ENCODE measurements around the gene IMMP2L.

Gene IMMP2L

DNA sequence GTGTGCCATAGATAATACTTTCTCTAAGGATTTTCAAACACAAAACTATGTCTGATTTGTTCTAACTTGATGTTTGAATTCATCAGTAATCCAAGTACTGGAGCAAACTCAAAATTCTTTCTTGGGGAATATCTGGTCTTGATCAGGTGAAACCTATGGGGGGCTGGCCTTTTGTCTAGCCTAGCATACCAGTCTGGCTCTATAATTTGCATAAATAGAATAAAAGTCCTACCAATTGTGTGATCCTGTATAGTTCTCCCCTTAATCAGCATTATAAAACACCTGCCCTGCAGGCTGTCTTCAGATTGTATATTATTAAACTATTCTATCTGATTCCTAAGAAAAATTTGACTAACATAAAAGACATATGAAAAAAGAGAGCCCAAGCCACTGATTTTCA lies 705.2 kb downstream of the IMMP2L start:
- no peak for DNase-seq (ENCODE audit: low spot score)

DNA sequence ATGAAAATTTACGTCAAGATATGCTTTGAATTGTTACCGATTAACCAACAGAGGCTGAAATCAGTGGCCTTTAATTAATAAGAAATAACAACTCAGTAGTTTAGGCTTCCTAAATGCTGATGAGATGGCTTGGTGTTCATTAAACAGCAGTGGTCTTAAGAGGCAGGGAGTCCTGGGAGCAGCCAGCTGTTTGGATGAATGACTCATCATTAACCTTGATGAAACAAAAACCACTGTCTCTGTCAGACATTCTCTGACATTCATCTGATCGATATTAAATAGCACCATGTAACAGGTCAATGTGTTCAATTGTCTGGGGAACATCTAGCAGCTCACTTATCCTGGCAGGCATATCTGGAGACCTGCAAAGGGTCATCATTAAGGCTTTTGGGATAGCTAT lies 705.6 kb downstream of the IMMP2L start:
- DNase-seq (ENCODE audit: low spot score), result no peak

DNA sequence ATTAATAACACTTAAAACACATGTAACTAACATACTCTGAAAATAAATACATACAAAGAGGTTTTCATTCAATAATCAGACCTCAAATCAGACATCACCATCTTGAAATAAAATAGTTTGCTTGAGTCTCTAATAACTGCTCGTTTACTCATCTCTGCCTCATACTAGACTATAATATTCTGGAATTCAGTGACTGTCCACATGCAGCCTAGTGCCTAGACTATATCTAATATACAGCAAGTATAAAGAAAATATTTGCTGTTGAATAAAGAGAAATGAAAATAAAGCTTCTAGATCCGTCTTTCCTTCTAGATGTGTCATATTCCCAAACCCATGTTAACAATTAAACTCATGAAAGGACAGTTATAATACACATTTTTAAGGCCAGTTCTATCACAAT lies 707.6 kb downstream of the IMMP2L start:
- no peak for DNase-seq (ENCODE audit: low spot score)

DNA sequence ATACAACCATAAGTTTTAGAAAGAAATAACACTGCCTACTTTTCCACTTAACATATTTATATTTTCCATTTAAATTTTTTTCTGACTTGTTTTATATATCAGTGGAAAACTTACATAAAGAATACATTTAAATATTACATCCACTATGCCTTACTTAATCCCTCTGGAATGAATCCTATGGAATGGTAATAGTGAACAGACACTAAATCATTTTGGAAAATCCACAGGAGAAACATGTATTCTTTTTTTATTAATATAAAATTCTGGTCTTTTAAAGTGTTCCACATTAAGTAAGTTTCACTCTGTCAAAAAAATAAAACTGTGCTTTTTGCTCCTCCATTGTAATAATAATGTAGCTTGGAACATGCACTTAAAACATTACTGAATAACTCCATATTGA lies 708.1 kb downstream of the IMMP2L start:
- no peak for DNase-seq (ENCODE audit: low spot score)

DNA sequence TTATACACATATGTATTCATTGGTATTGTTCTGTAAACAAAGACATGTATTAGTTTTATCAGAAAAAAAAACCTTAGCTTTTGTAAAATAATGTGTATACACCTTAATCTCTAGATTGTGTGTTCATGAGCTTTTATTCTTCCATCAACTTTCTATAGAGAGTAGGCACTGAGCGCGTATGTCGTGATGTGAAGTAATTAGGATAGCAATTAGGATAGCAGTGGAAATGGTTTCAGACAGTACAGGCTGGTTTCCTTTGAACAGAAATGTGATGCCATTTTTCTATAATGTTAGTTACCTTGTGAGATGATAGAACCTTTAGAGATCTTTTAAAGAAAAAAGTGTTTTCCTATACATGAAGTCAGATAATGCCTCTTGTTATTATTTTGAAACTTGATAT lies 709.0 kb downstream of the IMMP2L start:
- DNase-seq (ENCODE audit: low spot score), result no peak

DNA sequence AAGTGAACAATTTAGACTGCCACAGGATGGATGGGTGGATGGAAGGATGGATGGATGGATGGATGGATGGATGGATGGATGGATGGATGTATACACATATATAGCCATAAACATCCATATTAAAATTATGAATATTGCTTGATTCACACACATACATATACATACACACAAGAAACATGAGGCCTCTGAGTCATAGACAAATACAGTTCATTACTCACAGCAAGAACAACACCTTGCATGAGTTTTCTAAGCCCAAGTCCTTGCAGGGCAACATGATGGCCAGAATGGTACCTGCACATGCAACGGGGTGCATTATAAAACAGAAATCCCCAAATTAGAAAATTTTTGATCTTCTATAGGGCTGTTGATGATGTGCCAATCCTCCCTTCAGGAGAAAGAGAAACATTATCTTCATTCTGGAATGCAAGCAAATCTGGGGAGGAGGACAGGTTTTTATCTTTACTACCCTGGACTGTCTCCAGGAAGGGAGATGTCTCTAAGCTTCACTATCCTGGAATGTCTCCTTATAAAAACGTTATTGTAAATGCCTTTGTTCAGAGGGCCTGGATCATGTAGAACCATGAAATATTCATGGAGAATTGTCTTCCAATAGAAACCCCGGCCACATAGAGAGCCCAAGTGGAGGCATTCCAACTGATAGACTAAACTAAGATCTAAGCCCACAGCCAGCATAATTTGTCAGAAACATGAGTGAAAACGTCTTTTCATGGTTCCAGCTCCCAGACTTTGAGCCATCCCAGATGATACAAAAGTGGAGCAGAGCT lies 709.9 kb downstream of the IMMP2L start:
- DNase-seq (ENCODE audit: low spot score), result no peak

DNA sequence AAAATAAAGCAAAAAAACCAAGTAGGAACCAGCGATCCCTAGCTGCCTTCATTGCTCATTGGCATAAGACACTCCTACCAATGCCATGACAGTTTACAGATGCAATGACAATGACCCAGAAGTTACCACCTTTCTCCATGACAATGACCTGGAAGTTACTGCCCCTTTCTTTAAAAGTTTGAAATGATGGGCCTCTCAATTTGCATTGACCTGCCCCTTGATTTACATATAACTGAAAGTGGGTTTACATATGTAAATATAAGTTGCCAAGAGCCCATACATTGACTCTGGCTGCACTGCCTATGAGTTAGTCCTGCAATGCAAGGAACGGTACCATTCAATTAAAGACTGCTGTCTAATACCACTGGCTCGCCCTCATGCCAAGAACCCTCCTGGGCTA lies 712.1 kb downstream of the IMMP2L start:
- DNase-seq (ENCODE audit: low spot score), result no peak

DNA sequence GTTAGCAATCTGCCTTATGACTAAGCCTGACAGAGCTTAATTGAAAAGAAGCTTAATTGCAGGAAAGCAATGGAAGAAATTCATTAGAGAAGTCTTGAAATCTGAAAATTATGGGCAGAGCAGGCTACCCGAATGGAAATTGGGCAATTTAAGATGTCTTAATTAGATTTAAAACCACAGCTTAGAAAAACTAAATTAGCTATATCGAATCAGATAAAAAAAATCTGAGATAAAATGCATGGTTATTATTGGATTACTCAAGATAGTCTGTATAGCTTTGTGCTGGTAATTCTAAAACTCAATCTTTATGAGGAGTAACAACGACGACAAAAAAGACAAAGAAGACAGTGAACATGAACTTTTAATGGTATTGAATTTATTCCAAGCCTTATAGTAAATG lies 719.5 kb downstream of the IMMP2L start:
- DNase-seq (ENCODE audit: low spot score), result no peak

DNA sequence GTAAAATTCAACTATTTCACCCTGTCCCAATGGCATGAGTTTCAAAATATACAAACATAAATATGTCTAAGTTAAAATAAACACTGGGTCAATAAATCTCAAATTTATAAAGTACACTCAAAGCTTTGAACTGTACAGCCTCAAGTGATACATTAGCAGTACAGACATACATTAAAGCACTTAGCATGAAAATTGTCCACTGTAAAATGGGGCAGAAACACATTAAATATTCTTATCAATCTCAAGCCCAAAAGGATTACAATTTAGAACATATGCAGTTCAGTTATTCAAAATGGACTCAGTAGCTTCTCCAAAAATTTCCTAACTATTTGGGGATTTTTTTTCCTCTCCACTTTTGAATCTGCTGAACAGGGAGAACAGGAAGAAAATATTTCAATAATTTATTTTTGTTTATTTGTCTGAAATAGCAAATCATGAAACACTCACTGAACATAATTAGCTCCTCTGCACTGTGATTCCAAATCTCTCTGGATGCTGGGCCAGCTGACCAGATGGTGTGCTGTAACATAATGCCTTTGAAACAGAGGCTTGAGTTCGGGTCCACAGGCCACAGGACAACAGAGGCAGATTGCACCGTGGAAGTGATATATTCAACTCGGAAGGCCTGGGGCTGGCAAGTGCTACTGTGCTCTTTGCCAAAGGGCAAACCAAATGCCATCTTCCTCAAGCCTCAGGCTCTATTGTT lies 720.3 kb downstream of the IMMP2L start:
- no peak for DNase-seq (ENCODE audit: low spot score)

DNA sequence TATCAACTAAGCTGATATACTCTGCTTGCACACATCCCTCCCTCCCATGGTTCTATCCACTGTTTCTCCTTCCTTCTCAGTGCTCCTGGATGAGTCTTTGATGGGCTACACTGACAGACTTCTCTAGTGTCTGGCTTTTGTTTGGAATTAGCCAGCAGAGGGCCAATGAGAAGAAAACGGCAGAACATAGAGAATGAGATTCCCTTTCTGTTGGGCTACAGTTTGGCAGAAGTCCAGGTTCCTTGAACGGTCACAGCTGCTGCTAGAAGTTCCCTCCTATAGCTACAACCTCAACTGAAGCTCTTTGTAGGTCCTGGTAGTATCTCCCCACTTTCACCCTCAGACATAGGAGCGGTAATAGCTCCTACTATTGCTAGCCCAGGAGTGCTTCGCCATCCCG lies 722.4 kb downstream of the IMMP2L start:
- peak; percentile 18 for DNase-seq (ENCODE audit: low spot score)

DNA sequence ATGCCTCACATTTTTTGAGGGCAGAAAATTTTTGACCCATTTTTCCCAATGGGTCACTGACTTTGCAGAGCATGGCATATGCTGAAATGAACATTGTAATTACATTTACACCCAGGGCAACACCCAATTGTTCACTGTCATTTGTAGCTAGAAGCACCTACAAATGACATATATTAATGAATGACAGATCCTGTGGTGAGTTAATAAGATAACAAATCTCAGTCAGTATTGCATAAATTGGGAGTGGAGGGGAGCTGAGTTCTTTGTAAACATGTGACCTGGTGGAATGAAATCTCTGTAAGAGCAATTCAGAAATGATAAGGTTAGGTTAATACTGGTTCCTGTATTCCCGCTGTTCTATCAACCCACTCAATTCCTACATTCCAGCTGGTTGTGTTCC lies 726.4 kb downstream of the IMMP2L start:
- no peak for DNase-seq (ENCODE audit: low spot score)

DNA sequence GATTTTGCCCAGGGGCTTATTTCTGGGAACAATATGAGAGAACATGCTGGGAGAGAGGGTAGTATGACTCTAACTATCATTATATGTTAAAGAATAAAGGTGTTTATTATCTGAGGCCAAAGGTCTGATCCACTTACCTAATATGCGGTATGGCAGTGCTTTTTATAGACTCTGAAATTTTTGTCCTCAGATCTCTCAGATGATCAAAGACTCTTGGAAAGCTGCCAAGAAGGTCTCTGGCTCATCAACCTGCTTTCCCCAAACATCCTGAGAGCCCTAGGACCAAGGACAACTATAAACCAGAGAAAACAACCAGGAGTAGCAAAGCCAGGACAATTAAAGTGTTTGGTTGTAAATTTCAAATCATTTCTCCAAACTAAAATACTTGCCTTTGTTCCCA lies 727.1 kb downstream of the IMMP2L start:
- no peak for DNase-seq (ENCODE audit: low spot score)

DNA sequence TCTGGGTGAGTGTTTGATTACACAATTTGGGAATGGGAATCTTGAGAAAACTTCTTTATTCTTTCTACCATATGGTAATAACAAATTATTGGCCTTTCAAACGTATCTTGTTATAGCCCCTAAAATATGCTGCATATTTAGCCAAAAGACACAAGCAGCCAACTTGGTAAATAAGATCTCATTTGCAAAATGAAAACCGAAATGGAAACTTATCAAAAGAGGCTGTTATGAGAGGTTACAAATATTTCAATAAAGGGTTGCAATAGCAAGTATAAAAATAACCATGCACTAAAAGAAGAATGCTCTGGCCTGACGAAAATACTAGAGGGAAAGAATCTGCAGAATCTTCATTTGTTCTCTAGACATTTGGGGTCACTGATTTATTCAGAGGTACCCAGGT lies 730.9 kb downstream of the IMMP2L start:
- DNase-seq (ENCODE audit: low spot score), result no peak

DNA sequence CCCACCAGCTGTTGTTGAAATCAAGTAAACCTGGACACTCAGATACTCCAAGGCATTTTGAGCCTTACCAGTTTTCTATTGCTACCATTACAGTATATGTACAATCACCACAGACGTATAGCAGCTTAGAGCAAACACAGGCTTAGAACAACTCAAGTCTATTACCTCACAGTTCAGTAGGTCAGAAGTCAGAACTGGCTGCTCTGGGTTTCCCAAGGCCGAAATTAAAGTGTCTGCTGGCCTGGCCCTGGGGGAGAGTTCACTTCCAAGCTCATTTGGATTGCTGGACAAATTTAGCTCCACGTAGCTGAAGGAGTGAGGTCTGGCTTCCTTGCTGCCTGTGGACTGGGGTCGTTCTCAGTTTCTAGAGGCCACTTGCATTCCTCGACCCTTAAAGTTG lies 731.5 kb downstream of the IMMP2L start:
- no peak for DNase-seq (ENCODE audit: low spot score)

DNA sequence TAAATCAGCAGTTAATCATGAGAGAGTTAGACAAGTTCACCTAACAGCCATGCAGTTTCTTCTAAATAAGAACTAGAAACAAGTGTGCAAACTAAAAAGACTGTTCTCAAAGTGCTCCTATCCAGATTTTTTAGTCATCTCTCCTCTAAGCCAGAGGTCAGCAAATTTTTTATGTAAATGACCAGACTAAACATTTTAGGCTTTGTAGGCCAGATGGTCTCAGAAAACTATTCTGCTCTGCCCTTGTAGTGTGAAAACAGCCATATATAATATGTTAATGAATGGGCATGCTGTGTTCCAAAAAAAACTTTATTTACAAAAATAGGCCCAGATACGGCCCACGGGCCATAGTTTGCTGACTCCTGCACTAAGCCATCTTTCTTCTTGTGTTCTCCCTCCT lies 734.4 kb downstream of the IMMP2L start:
- DNase-seq (ENCODE audit: low spot score), result no peak

DNA sequence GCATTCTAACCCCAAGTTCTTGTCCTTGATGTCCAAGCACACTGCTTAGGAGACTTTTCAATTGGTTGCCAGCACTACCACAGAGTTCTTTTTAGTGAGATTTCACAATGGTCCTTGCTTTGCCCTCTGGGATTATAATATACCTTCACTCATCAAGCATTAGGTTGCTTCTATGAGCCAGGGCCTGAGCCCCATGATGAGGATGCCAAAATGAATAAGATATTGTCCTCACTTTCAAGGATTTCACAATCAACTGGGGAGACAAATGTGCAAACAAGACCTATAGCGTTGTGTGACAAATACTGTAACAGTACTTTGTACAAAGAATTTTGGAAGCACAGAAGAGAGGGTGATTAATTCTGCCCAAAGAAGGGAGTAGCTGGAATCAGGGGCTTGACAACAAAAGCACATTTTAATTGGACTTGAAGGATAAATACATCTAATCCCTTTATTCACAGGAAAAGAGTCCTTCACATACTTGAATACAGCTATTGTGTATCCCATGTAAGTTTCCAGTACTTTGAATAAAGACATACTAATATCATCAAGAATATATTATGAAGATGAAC lies 734.9 kb downstream of the IMMP2L start:
- no peak for DNase-seq (ENCODE audit: low spot score)

DNA sequence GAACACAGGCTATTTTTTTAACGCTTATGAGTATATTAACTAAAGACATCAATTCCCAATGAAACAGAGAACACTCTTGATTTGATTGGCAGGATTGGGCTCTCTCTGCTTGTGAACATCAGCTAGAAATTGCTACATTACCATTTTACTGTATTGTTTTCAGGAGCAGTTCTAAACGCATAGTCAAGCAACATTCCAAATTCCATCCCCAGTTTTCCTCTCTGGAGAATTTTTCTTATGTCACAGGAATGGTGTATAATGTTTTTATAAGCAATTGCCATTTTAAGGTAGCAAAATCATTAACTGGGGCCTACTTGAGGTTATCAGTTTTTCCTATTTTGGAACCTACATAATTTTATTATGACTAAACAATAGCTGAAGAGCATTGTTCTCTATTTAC lies 748.3 kb downstream of the IMMP2L start:
- DNase-seq (ENCODE audit: low spot score), result no peak

DNA sequence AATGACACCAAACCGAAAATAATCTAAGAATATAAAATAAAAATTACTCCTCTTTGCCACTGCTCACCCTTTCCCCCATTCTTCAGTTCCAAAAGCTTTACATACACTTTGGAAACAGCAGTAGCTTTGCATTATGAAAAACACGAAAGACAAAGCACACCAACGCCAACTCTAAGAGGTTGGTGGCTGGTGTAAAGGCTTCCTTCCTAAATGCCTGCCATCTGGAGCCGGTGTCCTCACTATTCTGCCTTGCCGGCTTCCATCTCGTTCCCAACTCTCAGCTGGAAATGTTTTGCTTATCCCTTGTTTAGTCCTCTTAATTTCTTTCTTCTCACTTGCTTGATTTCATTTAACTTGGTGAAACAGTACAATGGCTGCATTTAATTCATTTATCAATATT lies 752.5 kb downstream of the IMMP2L start:
- DNase-seq (ENCODE audit: low spot score), result no peak

DNA sequence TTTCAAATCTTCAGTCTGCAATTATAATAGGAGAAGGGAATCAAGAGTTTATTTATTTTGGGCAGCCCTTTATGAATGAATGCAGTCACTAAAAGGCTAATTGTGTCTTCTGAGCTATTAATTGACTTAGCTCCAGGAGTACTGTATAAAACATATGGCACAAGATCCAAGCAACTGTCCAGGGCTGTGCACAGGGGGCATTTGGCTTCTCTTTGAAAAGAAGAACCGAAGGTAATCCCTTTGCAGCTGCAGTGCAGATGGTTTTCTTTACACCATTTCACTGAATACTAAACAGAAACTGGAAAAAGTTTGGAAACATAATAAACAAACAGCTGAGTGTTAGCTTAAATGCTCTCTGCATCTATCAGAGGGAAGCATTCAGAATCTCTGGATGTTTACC lies 753.9 kb downstream of the IMMP2L start:
- DNase-seq (ENCODE audit: low spot score), result no peak

DNA sequence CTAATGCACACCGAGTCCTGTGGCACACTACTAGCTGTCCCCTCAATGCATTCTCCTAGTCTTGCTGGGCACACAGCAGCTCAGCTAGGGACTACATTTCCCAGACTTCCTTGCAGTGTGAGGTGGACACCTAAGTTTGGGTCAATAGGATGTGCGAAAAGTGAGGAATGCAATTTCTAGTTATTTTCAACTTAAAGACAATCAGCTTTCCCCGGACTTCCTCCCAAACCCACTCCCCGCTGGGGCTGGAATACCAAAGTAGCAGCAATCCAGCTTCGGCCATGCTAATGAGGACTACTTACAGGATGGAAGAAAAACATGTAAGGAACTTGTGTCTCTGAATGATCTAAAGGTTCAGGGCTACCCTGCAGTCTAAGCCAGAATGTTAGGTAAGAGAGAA lies 757.8 kb downstream of the IMMP2L start:
- peak; percentile 8 for DNase-seq (ENCODE audit: low spot score)

DNA sequence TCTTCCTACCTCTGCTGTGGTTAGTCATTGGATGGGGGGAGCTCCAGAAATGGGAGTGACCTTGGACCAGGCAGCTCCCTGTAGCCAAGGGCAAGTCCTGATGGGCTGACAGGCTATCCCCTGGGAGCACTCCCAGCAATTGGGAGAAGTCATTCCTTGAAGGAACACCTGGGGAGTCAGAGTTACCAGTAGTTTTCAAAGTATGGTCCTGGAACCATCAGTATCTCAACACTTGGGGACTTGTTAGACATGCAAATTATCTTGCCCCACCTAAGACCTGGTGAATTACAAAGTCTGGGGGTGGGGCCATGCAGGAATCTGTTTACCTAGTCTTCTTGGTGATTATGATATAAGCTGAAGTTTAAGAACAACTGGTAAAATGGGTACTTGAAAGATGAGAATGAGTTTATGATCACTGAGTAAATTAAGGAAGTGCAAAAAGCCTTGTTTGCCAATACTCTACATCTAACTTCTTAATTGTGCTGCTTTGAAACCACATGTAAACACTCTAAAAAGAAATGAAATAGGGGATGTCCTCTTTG lies 758.6 kb downstream of the IMMP2L start:
- no peak for DNase-seq (ENCODE audit: low spot score)

DNA sequence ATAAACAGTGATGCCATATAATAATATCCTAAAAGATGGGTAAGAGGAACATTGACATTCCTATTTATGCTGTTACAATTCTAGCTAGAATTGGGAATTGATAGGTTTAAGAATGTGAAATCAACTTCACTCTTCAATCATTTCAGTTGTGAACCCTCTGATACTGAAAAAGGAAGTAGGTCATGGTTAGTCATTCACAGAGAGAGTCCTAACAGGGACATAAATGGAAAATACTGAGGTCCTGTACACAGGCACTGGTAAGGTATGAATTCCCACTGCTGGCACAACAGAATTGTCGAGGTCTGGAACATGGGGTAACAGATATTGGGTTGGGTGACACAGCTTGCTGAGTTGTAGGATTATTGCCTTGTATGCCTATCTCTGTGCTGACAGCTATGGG lies 760.8 kb downstream of the IMMP2L start:
- DNase-seq (ENCODE audit: low spot score), result no peak

DNA sequence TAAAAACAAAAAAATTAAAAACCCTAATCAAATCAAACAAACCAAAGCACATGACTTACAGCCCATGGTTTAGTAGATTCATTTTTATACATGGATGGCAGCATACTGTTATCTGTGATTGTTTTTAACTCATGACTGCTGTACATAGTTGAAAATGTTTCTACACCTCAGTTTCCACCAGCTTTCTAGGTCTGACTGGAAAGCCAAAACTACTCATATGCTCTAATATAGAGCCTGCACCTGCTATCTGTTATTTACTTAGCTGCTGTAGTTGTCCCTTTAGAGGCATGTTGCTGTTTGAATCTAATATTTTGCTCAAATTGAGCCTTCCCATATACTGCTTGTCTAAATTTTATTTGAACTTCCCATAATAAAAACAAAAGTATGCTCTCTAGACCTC lies 761.3 kb downstream of the IMMP2L start:
- no peak for DNase-seq (ENCODE audit: low spot score)
